Measurements from ENCODE around the gene AP3M1. TPM values are rescaled to one million over a fixed set of nuclear protein-coding genes. Genes with fewer than 3 reads are reported as not detected.

AP3M1 gene
- total RNA-seq, 4 donors from 2014 or later = 13.8 to 37.8 (median 28.4) TPM

GRCh38 chr10:74079028-74079935, 71.3 kb downstream of the AP3M1 start:
- intact Hi-C loops (cut with DNase I; ENCODE audit: low total_unique reads) = loop anchor here (10.0 kb wide), 2 partner anchors 74 to 124 kb away; no protein-coding TSS in a partner anchor
- DNase-seq = no peak
- no peaks in the 10 kb centered on the region for H3K36me3 ChIP-seq
- H3K27ac ChIP-seq = peak overlapping the region; percentile 26 to 38
- H3K4me1 ChIP-seq = peaks cover 0 to 3% of the 10 kb centered on the region in 2 donors
- TF ChIP-seq POLR2A (IDR thresholded peaks at IDR 0.05) = no peak
- TF ChIP-seq CTCF (IDR thresholded peaks at IDR 0.05) = no peak
- H3K27me3 ChIP-seq = no peaks in the 10 kb centered on the region
- no peak overlapping the region for H3K4me3 ChIP-seq
- no peaks in the 10 kb centered on the region for H3K9me3 ChIP-seq

- H3K4me1 ChIP-seq = peaks cover 0 to 3% of the 10 kb centered on the region in 2 donors
- no peak for TF ChIP-seq CTCF (IDR thresholded peaks at IDR 0.05)
- no peak for TF ChIP-seq POLR2A (IDR thresholded peaks at IDR 0.05)
Measured at GRCh38 chr10:74078037-74078436, 72.6 kb downstream of the AP3M1 start.

GRCh38 chr10:74077416-74077815, 73.2 kb downstream of the AP3M1 start:
- Histone ChIP-seq H3K27ac (no peak overlapping the region), H3K27me3 (no peaks in the 10 kb centered on the region), H3K4me3 (no peak overlapping the region), H3K9me3 (no peaks in the 10 kb centered on the region), H3K4me1 (peaks cover 0 to 3% of the 10 kb centered on the region in 2 donors), H3K36me3 (no peaks in the 10 kb centered on the region)
- no peak for DNase-seq
- TF ChIP-seq CTCF (IDR thresholded peaks at IDR 0.05) = no peak
- intact Hi-C loops (cut with DNase I; ENCODE audit: low total_unique reads) = loop anchor here (10.0 kb wide), 2 partner anchors 73 to 123 kb away; no protein-coding TSS in a partner anchor

More at GRCh38 chr10:74078037-74078436, 72.6 kb downstream of the AP3M1 start:
- Histone ChIP-seq H3K27me3 (no peaks in the 10 kb centered on the region), H3K36me3 (no peaks in the 10 kb centered on the region), H3K4me3 (no peak overlapping the region), H3K9me3 (no peaks in the 10 kb centered on the region), H3K27ac (no peak overlapping the region)
- no peak for DNase-seq
- intact Hi-C loops (cut with DNase I; ENCODE audit: low total_unique reads) = loop anchor here (10.0 kb wide), 2 partner anchors 73 to 123 kb away; no protein-coding TSS in a partner anchor

GRCh38 chr10:74076961-74077360, 73.7 kb downstream of the AP3M1 start:
- H3K27me3 ChIP-seq = no peaks in the 10 kb centered on the region
- no peaks in the 10 kb centered on the region for H3K36me3 ChIP-seq
- no peak overlapping the region for H3K27ac ChIP-seq
- TF ChIP-seq CTCF (IDR thresholded peaks at IDR 0.05) (no peak), POLR2A (IDR thresholded peaks at IDR 0.05) (no peak)
- no peaks in the 10 kb centered on the region for H3K4me1 ChIP-seq
- H3K4me3 ChIP-seq = no peak overlapping the region
- H3K9me3 ChIP-seq = no peaks in the 10 kb centered on the region
- no peak for DNase-seq
- intact Hi-C loops (cut with DNase I; ENCODE audit: low total_unique reads) = loop anchor here (10.0 kb wide), 2 partner anchors 72 to 122 kb away; no protein-coding TSS in a partner anchor

- TF ChIP-seq POLR2A (IDR thresholded peaks at IDR 0.05) = no peak
- no peak for TF ChIP-seq CTCF (IDR thresholded peaks at IDR 0.05)
- no peaks in the 10 kb centered on the region for H3K9me3 ChIP-seq
- H3K4me3 ChIP-seq = no peak overlapping the region
- no peaks in the 10 kb centered on the region for H3K36me3 ChIP-seq
- DNase-seq = no peak
- no peaks in the 10 kb centered on the region for H3K4me1 ChIP-seq
- H3K27ac ChIP-seq = no peak overlapping the region
- intact Hi-C loops (cut with DNase I; ENCODE audit: low total_unique reads) = loop anchor here (10.0 kb wide), 2 partner anchors 71 to 121 kb away; no protein-coding TSS in a partner anchor
- no peaks in the 10 kb centered on the region for H3K27me3 ChIP-seq
Measured at GRCh38 chr10:74075906-74076305, 74.7 kb downstream of the AP3M1 start.
